ENCODE results near the gene CYP27B1. TPM values are rescaled to one million over a fixed set of nuclear protein-coding genes. Genes with fewer than 3 reads are reported as not detected.

The CYP27B1 gene, protein sequence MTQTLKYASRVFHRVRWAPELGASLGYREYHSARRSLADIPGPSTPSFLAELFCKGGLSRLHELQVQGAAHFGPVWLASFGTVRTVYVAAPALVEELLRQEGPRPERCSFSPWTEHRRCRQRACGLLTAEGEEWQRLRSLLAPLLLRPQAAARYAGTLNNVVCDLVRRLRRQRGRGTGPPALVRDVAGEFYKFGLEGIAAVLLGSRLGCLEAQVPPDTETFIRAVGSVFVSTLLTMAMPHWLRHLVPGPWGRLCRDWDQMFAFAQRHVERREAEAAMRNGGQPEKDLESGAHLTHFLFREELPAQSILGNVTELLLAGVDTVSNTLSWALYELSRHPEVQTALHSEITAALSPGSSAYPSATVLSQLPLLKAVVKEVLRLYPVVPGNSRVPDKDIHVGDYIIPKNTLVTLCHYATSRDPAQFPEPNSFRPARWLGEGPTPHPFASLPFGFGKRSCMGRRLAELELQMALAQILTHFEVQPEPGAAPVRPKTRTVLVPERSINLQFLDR
- polyA plus RNA-seq (2012; ENCODE audit: insufficient read depth, insufficient read length) = 7.6 TPM

DNA sequence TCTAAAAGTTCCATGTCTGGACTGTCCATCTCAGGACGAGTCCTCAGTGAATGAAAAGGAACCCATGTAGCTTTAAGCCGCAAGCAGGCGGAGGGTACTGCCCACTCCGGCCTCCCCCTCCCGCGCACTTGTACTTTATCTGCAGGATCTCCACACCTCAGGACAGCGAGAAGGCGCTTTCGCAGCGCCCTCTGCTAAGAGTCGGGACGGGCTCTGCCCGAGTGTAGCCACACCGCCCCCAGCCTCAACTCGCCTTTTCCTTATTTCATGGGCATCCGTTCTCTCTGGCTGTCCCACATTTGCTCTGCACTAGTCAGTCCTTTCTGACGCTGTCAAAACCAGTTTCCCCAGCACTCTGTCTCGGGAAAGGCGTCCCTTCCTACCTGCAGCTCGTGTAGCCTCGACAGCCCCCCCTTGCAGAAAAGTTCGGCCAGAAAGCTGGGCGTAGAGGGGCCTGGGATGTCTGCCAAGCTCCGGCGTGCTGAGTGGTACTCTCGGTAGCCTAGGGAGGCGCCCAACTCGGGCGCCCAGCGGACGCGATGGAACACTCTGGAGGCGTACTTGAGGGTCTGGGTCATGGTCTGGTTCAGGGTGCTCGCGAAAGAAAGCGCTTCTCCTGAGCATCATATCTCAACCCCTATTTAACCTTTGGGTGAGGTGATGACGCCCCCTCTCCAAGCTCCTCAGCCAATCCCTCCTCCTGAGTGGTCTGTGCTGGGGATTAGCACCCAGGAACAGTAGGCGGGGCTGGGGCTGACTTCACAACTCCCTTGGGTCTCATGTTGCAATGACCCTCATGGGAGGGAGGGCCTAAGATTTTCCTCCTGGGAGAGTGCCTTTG lies at the start of gene CYP27B1:
Gene CYP27B1, minus strand, starts transcription at position 615 of the 841 bp plus-strand sequence. Its CDS starts 37 bp downstream, at position 578.
- H3K4me3 ChIP-seq (ENCODE audit: low read length) = no peak within 1 kb of the TSS

DNA sequence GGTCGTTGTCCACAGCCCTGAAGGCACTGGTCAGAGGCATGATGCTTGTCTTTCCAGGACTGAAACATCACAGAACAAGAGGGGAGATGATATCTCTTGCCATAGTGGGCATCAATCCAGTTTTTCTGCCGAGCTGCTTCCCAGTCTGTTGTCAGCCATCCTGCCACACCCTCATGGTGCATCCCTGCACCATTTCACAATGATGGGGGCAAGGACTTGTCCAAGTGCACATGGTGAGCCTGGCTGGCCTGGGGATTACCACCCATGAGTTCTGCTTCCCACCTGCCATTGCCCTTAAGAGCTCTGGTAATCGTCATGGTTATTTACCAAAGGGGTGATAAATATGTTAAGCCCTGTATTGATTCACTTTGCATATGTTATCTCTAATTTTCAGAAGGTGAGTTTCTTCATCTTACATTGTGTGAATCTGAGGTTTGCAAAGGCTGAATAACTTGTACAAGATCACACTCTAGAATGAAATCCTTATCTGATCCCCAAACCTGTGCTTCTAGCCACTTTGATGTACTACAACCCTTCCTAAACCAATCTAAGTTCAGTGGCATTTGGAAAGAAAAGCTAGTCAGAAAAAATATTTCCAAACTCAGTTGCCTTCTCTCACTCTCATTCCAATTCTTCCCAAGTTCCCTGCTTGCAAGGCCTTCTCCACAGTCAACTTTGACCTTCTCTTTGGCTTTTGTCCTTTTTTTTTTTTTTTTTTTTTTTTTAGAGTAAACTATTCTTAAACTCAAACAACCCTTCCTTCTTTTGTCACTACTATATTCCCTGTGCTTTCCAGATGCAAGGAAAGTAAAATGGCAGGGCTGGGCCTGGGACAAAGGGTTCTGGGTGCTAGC lies 49.4 kb upstream of the CYP27B1 start:
- DNase-seq (ENCODE audit: low read depth, low spot score) = no peak
- H3K4me3 ChIP-seq (ENCODE audit: low read length) = no peak overlapping the region

More for the DNA sequence above, at the start of gene CYP27B1:
- DNase-seq (ENCODE audit: low read depth, low spot score) = no peak

DNA sequence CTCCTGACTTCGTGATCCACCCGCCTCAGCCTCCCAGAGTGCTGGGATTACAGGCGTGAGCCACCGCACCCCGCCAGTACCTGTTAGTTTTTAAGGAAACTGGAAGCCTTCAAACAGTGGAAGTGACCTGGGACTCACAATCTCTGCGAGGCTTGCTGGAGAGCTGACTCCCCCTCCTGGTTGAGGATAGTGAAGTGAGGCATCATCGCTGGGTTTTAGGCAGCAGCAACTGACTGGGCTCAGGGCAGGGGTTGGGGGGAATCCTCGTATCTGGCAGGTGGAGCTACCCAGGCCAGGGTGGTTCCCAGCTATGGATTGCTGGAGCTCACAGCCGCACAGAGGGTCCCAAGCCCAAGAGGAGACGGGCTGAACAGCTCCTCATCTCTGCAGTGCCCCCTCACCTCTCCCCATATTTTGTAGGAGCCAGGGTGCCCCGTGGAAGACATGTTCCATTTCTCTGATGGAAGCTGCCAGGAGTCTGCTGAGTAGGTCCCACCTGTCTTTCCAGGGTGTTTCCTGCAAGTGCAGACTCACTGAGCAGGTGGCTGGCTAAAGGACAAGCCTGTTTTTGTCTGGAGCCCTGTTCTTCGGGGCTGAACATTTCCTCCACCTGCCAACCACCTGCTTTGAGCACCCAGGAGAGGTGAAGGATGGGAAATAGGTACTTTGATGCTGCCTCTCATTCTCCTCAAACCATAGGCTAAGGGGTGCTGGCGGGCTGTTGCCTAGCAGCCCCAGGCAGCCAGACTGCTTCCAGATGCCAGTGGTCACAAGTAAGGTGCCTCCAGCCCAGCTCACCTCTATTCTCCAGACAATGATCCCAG lies 48.5 kb upstream of the CYP27B1 start:
- no peak for DNase-seq (ENCODE audit: low read depth, low spot score)
- no peak overlapping the region for H3K4me3 ChIP-seq (ENCODE audit: low read length)

DNA sequence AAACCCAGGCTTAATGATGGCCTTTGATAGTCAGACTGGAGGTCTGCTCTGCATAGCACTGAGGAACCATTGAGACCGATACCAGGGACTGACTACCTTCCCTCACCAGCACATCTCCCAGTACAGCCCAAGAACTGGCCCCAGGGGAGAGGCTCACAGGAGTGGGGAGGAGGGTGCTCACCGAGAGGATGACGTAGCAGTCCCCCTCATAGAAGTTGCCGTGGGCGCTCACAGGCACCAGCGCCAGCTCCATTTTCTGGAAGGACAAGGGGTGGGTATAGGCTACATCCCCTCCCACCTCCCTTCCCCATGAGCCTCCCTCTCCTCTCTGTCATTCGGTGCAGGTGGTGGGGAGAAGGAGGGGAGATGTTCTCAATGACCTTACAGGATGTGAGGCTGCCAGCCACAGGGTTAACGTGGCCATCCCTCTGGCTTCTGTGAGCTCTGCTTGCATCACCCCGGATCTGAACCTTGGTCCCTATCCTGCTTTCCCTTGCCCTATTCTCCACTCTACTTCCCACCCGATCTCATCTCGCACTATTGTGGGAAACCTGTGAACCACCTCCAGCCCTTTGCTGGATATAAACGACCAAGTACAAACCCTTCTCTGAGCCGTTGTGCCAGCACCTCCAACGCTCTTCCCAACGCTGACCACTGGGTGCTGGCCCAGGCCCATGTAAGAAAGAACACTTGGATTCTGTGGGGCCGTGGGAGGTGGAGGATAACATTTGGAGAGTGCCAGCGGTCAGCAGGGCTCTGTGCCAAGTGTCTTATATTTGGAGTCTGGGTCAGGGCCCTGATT lies 47.3 kb upstream of the CYP27B1 start:
- H3K4me3 ChIP-seq (ENCODE audit: low read length) = no peak overlapping the region
- no peak for DNase-seq (ENCODE audit: low read depth, low spot score)

DNA sequence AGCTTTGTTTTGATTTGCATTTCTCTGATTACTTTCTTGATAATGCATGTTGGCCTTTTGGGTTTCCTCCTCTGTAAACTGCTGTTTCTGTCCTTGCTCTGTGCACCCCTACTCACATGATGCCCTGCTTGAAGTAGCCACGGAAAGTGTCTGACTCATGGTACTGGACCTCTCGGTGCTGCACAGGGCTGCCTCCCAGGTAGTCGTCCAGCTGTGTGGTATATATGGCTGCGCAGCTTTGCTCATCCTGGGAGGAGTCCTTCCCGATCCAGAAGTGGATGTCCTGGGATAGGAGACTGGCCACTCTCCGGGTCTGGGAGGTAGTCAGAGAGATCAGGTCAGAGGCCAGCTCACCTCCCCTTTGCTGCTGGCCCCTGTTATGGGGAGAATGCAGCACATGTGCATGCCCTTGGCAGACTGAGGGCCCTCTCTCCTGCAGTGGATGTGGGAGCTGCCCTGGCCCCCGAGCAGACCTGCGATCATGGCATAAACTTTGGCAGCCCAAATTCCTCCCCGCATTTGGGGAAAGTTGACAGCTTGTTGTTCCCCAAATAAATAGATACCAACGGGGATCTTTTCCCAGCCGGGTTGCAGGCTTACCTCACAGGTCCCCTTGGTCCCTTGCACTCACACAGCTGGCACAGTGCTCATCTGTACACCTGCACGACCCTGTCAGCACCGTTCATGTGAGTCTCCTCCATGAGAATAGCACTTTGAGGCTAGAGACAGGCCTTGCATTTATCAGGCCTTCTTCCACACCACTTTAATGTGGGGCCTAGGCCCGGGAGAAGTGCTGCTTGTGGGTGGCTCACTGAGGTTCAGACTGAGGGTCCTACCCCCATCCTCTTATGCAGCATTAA lies 46.5 kb upstream of the CYP27B1 start:
- H3K4me3 ChIP-seq (ENCODE audit: low read length) = no peak overlapping the region
- no peak for DNase-seq (ENCODE audit: low read depth, low spot score)

DNA sequence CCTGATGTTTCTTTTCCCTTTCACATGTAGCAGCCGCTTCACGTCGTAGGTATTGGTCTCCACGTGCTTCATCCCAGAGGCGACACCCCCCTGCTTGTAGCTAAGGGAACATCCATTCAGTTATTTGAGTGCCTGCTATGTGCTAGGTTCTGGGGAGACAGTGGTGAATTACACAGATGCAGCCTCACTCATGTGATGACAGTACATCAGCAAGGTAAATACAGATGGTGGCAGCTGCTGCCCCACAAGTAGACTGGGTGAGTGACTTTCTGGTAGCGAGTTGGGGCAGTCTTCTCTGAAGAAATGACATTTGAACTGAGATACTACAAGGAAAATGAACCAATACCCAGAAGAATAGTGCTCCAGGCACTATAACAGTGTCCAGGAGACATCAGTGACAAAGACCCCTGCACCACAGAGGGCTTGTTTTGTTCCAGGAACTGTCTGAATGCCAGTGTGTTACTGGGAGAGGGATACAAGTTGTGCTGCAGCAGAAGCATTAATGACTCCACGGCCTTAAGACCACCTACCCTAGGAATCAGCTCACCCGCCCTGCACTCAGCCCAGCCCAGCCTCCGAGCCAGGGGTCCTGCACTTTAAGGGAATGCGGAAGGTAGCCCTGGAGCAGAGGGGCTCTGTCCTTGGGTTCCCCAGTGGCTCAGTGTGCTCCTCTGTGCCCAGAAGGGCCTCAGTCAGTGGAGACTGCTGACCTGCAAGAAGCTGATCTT lies 44.3 kb upstream of the CYP27B1 start:
- DNase-seq (ENCODE audit: low read depth, low spot score) = no peak
- no peak overlapping the region for H3K4me3 ChIP-seq (ENCODE audit: low read length)

DNA sequence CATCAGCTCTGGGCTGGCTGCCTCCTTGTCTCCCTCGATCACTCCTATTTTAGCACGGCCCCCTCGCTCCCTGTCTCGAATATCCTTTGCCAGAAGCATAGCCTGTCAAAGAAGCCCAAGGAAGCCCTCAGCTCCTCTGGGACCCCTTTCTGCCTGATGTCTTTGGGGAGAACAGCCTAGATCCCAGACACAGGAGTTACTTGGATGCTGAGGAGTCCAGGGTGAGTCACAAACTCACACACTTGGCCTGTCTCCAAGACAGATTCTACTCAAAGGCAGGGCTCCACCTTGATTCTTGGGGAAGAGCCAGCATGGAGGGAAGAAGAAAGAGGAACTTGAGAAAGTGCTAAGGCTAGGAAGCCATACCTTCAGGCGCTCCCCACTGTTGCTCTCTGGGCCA lies 43.6 kb upstream of the CYP27B1 start:
- DNase-seq (ENCODE audit: low read depth, low spot score) = no peak
- no peak overlapping the region for H3K4me3 ChIP-seq (ENCODE audit: low read length)

DNA sequence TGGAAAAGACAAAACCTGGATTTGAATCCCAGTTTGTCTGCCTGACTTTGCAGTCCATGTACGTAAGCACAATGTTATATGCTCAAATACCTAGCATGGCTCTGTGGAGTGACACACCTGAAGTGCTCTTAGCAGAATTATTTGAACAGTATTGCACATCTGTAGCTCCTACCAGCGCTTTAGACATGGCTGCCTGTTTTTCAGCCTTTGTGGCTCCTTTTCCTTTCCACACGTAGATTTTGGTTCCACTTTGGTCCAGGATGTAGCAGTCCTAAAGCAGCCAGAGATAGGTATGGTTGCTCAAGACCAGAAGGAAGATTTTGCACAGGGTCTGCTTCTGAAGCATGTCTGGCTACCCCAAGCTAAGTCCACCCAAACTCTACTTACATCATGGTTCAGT lies 42.5 kb upstream of the CYP27B1 start:
- no peak for DNase-seq (ENCODE audit: low read depth, low spot score)

DNA sequence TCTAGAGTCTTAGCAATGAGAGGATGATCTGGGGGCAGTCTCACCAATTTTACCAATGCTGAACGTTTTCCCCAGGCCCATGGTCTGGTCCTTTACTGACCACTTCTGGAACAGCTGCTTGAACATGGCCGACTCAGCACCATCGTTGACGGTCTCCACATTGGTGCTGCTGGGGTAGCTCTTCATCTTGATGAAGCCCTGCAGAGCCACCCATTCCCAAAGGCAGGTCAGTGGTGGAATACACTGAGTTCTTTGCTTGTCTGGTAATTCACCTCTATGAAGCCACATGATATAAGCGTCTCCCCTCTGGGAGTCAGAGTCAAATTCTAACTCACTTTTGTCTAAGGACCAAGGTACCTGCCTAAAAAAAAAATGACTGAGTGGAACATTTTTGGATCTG lies 41.5 kb upstream of the CYP27B1 start:
- no peak for DNase-seq (ENCODE audit: low read depth, low spot score)
- H3K4me3 ChIP-seq (ENCODE audit: low read length) = no peak overlapping the region

More for the DNA sequence above, 42.5 kb upstream of the CYP27B1 start:
- H3K4me3 ChIP-seq (ENCODE audit: low read length) = no peak overlapping the region

DNA sequence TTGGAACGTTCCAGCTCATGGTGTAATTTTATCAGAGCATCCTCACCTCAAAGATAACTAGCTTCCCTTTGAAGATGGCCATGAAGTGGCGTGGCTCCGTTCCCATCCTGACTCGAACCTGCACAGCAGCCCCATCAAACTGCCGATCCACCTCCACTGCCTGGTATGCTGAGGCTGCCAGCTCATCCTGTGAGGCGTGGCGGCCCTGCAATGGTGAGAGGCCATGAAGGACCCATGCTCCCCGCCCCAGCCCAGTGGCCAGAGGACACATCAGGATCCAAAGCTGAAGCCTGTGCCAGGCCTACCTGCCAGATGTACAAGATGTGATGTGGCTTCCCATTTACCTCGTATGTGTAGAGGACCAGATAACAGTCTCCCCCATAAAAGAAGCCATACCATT lies 40.4 kb upstream of the CYP27B1 start:
- no peak for DNase-seq (ENCODE audit: low read depth, low spot score)
- no peak overlapping the region for H3K4me3 ChIP-seq (ENCODE audit: low read length)

DNA sequence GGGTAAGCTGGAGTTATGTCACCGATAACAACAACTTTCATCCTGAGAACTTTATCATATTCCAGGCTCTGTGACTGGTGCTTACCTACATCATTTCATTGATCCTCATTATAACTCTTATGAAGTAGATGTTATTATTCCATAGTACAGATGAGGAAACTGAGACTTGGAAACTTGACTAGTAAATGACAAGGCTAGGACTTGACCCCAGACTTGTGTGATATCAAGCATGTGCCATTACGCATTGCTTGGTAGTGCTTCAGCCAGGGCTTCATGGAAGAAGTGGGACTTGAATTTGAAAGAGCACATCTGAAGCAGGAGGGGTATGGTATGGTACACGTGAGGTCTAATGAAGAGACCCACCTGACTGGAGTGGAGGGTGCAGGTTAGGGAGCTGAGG lies 39.8 kb upstream of the CYP27B1 start:
- no peak overlapping the region for H3K4me3 ChIP-seq (ENCODE audit: low read length)
- no peak for DNase-seq (ENCODE audit: low read depth, low spot score)

DNA sequence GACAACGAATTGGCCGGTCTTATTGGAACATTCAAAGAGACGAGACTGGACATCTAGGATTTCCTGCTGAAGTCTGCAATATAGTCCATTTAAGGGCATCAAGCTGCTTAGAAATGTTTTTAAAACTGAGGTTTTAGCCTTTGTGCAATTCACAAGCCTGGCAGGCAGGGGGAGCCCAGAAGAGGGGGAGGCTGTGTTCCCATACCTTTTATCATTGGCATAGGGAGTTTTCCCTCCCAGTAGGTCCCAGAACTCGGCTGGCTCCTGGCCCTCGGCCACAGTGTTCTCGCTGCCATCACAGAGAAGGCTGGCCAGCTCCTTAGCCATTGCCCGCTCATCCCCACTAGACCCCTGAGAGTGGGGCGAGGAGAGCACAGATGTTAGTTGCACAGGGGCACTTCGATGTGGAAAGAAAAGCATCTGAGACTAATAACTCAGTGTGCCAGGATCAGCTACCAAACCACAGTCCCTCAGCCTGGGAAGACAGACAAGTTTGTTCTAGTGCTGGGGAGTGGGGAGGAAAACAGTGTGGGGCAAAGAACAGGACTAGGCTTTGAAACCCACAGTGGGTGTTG lies 36.5 kb upstream of the CYP27B1 start:
- H3K4me3 ChIP-seq (ENCODE audit: low read length) = no peak overlapping the region
- no peak for DNase-seq (ENCODE audit: low read depth, low spot score)

DNA sequence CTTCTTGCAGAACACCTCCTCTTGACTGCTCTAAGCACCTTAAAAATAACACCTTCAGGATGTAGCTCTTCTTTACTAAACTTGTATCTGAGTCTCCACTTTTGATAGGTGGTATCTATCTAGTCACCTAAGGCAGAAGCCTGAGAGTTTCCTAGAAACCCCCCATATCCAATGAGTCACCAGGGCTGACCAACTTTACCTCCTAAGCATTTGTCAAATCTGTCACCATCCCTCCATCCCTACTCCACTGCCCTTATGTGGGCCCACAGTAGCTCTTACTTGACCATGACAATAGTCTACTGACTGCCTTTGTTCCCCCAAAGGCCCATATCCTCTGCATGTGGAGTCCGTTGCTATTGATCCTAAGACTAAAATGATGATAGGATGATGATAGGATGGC lies 35.7 kb upstream of the CYP27B1 start:
- no peak for DNase-seq (ENCODE audit: low read depth, low spot score)
- no peak overlapping the region for H3K4me3 ChIP-seq (ENCODE audit: low read length)

DNA sequence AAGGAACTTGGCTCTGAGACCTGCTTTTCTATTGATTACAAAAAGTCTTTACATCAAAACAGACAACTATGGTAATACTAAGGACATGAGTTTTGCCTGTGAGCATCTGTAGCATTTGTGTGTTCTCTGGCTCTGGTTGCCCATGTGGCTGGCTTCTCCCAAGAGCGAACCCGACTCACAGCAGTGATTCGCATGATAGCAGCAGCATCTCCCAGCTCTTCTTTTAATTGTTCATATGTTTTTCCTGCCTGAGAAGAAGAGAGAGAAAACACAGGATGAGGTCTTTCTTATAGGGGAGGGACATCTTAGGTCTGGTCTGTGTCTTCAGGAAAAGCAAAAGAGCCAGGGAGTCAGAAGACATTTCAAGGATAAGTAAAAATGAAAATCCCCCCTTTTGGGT lies 34.1 kb upstream of the CYP27B1 start:
- no peak for DNase-seq (ENCODE audit: low read depth, low spot score)
- no peak overlapping the region for H3K4me3 ChIP-seq (ENCODE audit: low read length)

DNA sequence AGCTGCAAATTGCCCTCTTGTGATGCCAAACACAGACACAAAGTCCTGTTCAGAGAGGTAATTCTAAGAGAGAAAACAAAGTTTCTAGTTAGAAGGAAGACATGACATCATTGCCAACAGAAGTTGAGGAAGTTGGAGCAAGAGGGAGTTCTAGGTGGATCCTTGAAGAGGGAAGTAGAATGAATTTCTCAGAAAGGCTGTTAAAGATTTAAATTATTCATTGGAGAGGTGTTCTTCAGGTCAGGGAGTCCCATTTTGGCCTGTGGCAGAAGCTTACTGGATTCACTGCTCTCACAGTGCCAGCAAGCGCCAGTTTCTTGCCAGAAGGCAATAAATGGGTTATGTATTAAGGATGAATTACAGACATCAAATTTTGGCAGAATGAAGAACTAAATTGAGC lies 31.1 kb upstream of the CYP27B1 start:
- no peak for DNase-seq (ENCODE audit: low read depth, low spot score)
- no peak overlapping the region for H3K4me3 ChIP-seq (ENCODE audit: low read length)

DNA sequence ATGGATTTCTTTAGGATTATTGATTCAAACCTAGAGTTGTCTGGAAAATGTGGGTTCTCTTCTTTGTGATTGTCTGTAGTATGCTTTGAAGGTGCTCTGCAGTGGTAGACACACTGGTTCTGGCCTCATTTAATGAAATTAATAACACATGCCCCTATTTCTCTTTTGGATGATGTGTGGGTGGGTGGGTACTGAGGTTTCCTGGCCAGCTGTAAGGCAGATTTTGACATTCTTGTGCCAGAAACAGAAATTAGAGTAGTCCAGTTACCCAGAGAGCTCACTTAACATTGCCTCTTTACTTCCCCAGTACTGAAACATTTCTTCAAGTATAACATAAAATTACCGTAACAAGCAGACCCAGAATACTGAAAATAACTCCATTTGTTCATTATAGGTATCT lies 30.1 kb upstream of the CYP27B1 start:
- H3K4me3 ChIP-seq (ENCODE audit: low read length) = no peak overlapping the region
- DNase-seq (ENCODE audit: low read depth, low spot score) = no peak
